HG03575 (cell line): ENCODE data around the gene IQGAP1.

Experiments used
- ATAC-seq: cut with Tn5 transposase; IDR thresholded peaks from one replicate; pipeline ENCODE4 v1.9.1; 2021; ENCODE audit not compliant: unreplicated experiment, insufficient number of reproducible peaks, low FRiP score; ENCODE audit errors: extremely low read depth

IQGAP1 gene

DNA sequence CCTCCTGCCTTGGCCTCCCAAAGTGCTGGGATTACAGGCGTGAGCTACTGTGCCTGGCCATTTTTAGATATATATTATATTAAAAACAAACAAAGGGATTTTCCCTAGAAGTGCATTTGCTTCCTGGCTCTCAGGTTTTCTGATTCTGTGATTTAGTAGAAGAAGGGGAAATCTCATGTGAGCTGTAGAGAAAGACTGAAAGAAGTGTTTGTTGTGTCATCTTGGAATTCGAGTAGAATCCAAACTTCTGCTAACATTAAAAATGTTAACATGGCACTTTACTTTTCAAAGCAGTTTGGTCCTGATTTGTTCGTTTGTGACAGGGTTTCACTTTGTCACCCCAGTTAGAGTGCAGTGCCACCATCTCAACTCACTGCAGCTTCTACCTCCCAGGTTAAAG, 34.9 kb downstream of the IQGAP1 start:
- ATAC-seq, result no peak

DNA sequence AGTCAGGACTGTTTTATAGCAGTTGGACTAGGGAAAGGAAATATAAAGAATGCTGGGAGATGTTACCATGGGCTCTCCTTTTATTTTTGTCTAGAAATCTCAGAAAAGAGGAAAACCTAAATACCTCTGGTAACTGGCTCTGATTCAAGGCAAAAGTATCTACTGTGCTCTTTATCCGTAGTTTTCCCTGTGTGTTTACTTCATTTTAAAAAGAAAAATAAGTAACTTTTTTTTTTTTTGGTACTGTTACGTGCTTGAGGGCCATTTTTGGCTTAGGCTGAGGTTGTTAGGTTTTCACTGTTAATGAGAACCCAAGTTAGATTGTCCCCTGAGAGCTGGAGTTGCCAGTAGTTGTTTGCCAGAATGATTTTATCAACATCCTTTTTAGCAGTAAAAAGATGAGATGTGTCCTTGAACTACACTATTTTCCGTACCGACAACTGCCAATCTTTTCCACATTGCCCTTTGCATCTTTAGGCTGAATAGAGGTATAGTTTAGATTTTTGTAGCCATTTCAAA, 35.8 kb downstream of the IQGAP1 start:
- no peak for ATAC-seq

GRCh38 chr15:90425726-90426346, 37.8 kb downstream of the IQGAP1 start:
- ATAC-seq, result no peak

DNA sequence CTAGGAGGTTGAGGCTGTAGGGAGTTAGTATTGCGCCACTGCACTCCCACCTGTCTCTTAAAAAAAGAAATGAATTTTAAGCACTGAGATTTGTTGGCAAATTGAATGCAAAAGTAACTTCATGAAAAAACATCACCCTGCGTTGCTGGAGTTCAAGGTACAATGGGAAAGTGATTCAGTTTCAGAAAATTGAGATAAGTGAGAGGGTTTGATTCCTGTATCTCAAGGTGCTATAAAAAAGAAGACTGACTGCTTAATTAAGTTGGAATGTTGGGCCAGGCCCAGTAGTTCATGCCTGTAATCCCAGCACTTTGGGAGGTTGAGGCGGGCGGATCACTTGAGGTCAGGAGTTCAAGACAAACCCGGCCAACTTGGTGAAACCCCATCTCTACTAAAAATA, 39.1 kb downstream of the IQGAP1 start:
- no peak for ATAC-seq

DNA sequence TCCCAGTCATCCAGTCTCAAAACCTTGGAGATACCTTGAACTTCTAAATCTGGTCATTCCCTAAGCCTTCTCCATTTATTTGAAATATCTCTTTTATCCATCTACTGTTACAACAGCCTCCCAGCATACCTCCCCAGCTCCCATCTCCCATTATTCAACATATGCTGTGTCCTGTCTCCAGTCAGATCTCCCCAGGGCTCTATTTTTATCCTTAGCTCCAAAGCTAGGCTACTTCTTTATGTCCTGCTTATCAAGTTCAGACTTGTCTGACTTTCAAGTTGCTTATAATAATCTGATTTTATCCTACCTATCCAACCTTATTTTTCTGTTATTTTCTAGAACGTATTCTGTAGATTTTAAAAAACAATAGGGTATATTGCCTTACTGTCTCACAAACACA, 44.2 kb downstream of the IQGAP1 start:
- ATAC-seq, result no peak

DNA sequence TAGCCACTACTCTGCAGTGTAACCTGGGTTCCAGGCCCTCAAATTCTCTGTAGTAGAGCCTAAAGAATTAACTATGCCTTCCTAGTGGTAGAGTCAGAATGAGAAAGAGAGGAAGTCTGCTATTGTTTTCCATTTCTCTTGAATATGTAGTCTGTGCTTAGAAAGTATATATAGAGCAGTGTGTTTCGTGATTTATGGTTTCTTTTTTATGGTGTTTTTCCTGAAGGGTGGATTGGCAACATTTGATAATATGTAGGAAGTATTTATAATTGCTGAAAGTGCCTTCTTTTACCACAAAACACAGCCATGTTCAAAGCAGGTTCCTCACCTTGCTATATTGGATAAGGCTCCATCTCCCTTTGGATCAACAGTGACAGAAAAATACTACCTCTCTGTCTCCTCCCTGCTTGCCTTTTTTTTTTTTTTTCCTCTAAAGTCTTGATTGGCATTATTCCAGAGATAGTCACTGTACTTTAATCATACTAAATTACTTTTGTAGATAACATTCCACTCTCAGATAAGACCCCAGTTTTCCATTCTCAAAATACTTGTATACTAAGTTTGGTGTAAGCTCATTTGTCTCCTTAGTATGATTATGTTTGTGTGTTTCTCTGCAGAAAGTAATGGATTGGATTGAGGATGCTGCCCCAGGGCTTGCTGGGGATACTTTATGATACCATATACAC, 47.8 kb downstream of the IQGAP1 start:
- no peak for ATAC-seq

DNA sequence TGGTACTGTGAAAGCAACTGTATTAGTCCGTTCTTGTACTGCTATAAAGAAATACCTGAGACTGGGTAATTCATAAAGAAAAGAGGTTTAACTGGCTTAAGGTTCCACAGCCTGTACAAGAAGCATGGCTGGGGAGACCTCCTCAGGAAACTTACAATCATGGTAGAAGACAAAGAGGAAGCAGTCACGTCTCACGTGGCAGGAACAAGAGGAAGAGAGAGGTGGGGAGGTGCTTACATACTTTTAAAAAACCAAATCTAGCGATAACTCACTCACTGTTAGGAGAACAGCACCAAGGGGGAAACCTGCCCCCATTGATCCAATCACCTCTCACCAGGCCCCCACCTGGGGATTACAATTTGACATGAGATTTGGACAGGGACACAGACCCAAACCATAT, 48.9 kb downstream of the IQGAP1 start:
- ATAC-seq, result no peak

GRCh38 chr15:90437516-90437915, 49.5 kb downstream of the IQGAP1 start:
- ATAC-seq, result no peak

- no peak for ATAC-seq
Observed at GRCh38 chr15:90439946-90440345, 51.9 kb downstream of the IQGAP1 start.

DNA sequence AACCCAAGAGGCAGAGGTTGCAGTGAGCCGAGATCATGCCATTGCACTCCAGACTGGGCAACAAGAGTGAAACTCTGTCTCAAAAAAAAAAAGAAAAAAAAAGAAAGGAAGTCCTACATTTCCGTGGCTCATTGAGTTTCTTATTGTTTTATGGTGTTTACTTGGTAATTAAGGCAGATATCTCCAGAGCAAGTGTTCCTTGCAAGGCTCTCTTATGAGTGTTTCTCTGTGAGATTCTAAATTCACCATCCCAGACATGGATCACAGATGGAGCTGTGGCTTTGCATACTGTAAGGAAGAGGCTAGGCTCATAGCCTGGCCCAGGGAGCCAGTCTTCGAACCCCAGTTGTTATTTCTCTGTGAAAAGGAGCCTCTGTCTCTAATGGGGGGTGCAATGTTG, 53.0 kb downstream of the IQGAP1 start:
- ATAC-seq, result no peak

DNA sequence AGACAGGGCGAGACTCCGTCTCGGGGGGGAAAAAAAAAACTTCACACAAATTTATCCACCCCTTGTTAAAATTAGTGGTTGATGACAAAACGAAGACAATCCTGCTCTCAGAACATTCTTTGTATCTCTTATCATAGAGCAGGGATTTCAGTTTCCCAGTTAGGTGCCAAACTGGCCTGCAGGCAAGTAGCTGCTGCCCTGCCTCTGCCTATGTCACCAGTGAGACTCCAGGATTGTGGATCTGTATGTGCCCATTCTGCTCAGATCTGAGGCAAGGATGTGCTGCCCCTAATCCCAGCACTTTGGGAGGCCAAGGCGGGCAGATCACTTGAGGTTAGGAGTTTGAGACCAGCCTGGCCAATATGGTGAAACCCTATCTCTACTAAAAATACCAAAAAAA, 54.4 kb downstream of the IQGAP1 start:
- no peak for ATAC-seq

GRCh38 chr15:90449206-90449735, 61.2 kb downstream of the IQGAP1 start:
- no peak for ATAC-seq

DNA sequence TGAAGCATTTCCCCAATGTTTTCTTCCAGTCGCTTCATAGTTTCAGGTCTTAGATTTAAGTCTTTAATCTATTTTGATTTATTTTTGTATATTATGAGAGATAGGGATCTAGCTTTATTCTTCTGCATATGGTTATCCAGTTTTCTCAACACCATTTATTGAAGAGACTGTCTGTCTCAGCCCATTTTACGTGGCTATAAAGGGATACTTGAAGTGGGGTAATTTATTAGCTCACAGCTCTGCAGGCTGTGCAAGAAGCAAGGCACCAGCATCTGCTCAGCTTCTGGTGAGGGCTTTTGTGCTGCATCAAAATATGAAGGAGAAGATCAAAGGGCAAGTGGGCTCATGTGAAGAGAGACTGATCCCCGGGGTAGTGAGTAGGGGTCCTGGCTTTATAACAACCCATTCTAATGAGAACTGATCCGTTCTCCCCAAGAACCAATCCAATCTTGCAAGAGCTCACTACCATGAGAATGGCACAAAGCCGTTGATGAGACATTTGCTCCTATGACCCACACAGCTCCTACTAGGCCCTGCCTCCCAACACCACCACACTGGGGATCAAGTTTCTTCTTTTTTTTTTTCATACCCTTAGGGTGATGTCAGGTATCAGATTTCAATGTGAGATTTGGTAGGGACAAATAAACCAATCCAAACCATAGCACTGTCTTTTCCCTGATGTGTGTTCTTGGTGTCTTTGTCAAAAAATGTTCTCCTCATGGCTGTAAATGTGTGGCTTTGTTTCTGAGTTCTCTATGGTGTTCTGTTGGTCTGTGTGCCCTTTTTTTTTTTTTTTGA, 63.2 kb downstream of the IQGAP1 start:
- ATAC-seq, result no peak

- no peak for ATAC-seq
Observed at GRCh38 chr15:90456236-90456635, 68.2 kb downstream of the IQGAP1 start.

GRCh38 chr15:90458061-90458460, 70.0 kb downstream of the IQGAP1 start:
- ATAC-seq, result no peak

DNA sequence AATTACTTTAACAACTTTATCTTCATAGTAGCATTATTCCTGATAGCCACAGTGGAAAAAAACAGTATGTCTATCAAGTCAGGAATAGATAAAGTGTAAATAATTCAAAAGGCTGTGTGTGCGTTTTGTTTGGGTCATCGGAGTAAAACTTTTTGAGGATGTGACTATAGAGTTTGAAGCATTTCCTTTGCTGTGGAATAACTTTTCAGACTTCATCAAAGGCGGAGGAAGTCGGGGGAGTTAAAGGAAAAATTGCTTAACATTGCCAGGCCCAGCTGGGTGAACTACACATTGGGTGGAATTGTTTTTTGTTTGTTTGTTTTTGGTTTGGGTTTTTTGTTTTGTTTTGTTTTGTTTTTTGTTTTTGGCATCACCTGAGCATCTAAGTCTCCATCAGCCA, 71.3 kb downstream of the IQGAP1 start:
- ATAC-seq, result no peak

- ATAC-seq, result no peak
Observed at GRCh38 chr15:90460142-90460824, 72.2 kb downstream of the IQGAP1 start.

DNA sequence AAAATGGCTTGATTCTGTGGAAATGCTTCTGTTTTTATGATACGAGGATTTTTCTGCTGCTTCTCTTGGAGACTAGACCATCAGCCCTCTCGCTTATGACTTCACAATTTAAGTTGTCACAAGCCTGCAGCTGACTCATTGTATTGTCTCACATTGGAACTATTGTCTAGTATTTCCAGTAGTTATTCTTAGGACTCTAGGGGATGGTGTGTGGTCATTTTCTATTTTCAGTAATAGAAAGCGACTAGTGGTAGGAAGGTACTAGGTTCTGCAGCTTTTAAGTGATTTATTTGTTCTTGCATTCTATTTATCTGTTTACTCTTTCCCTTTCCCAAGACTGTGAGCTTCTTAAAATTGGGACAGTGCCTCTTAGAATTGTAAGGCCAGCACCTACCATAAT, 75.3 kb downstream of the IQGAP1 start:
- ATAC-seq, result no peak
